BJ (cell line): Measurements from ENCODE around the gene SLC25A29. TPM values are rescaled to one million over a fixed set of nuclear protein-coding genes. Genes with fewer than 3 reads are reported as not detected.

Experiments
- CTCF ChIA-PET: fragments of 350-600 bp; formaldehyde crosslinking; extraction: SDS; loops from one replicate; lab custom pipeline; 2021; ENCODE audit warnings: antibody characterized with exemption, inconsistent platforms; lab: Yijun Ruan, JAX
- POLR2A ChIA-PET: fragments of 300-600 bp; sonication (Branson Sonifier 250); formaldehyde crosslinking; extraction: SDS; loops from one replicate; lab custom pipeline; 2021; ENCODE audit warnings: antibody characterized with exemption; lab: Charles Lee
- DNase-seq: peaks from one replicate; pipeline ENCODE4 v3.0.0-alpha.2; 2011; ENCODE audit warnings: low read depth
- H3K27me3 ChIP-seq: 2 replicates; pipeline ENCODE4 v1.6.0; 2011; ENCODE audit warnings: low read length; ENCODE audit not compliant: control insufficient read depth, insufficient read depth
- H3K36me3 ChIP-seq: 2 replicates; pipeline ENCODE4 v1.5.1; 2011; ENCODE audit warnings: low read length; ENCODE audit not compliant: control insufficient read depth, insufficient read depth
- H3K4me3 ChIP-seq: 2 replicates; pipeline ENCODE4 v1.5.1; 2011; ENCODE audit warnings: low read depth, mild to moderate bottlenecking, control low read depth, low read length
- polyA plus RNA-seq: library from polyadenylated mRNA; depleted of rRNA; stranded (reverse); fragments of >200 nt; gene quantifications from 2 replicates; pipeline ENCODE4 v1.2.3, GENCODE V29; 2011
- TF ChIP-seq, protein P1 (sequence below): IDR thresholded peaks from 2 replicates; pipeline ENCODE4 v1.5.1; 2011; ENCODE audit warnings: low read depth, mild to moderate bottlenecking, control low read depth, inconsistent platforms, low read length, moderate library complexity; ENCODE audit not compliant: insufficient read depth

SLC25A29 gene
- polyA plus RNA-seq, 1 experiment, result 16.4 TPM

DNA sequence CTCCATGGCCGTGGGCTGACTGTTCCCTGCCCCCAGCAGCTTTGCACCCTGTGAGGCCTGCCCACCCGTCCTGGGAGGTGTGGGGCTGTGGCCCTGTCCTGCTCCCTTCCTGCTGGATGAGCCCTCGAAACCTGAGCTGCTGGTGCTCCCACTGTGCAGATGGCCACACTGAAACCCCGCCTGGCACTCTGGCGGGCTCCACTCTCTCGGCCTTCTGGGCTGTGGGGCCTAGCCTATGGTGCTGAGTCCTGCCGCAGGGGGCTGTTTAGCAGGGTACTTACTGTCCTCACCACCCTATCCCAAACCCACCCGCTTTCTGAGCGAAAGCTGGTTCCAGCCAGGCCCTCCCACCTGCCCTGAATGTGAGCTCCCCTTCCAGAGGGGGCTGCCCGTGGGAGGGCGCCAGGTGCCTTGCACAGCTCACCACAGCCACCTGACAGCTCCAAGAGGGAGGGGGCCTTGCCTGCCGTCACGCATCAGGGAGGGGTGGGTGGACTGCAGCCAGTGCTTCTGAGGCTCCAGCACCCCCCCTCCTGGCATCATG is 24.2 kb upstream of the SLC25A29 start:
- DNase-seq, result no peak
- ChIA-PET CTCF (no interaction called here), POLR2A (no interaction called here)
- Histone ChIP-seq H3K4me3 (no peak overlapping the region), H3K27me3 (no peaks in the 10 kb centered on the region), H3K36me3 (peaks cover 19% of the 10 kb centered on the region)
- TF ChIP-seq, protein P1, sequence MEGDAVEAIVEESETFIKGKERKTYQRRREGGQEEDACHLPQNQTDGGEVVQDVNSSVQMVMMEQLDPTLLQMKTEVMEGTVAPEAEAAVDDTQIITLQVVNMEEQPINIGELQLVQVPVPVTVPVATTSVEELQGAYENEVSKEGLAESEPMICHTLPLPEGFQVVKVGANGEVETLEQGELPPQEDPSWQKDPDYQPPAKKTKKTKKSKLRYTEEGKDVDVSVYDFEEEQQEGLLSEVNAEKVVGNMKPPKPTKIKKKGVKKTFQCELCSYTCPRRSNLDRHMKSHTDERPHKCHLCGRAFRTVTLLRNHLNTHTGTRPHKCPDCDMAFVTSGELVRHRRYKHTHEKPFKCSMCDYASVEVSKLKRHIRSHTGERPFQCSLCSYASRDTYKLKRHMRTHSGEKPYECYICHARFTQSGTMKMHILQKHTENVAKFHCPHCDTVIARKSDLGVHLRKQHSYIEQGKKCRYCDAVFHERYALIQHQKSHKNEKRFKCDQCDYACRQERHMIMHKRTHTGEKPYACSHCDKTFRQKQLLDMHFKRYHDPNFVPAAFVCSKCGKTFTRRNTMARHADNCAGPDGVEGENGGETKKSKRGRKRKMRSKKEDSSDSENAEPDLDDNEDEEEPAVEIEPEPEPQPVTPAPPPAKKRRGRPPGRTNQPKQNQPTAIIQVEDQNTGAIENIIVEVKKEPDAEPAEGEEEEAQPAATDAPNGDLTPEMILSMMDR, result no peak

DNA sequence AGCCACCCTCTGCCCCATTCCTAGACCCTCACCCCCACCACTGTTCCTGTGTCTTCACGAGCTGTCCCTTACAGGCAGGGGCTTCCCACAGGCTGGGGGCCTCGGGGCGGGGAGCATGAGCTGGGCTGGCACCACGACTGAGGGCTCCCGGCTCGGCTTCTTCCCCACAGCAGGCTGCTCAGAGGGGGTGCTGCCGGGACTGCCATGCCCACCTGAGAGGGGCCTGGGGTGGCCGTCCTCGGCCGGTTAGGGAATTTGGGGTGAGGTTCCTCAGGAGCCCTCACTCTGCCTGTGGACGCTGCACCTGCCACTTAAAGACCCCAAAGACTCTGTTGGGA is 23.7 kb upstream of the SLC25A29 start:
- Histone ChIP-seq H3K36me3 (peaks cover 17% of the 10 kb centered on the region), H3K4me3 (no peak overlapping the region), H3K27me3 (no peaks in the 10 kb centered on the region)
- ChIA-PET CTCF (no interaction called here), POLR2A (no interaction called here)
- DNase-seq, result no peak
- TF ChIP-seq, protein P1, result no peak

DNA sequence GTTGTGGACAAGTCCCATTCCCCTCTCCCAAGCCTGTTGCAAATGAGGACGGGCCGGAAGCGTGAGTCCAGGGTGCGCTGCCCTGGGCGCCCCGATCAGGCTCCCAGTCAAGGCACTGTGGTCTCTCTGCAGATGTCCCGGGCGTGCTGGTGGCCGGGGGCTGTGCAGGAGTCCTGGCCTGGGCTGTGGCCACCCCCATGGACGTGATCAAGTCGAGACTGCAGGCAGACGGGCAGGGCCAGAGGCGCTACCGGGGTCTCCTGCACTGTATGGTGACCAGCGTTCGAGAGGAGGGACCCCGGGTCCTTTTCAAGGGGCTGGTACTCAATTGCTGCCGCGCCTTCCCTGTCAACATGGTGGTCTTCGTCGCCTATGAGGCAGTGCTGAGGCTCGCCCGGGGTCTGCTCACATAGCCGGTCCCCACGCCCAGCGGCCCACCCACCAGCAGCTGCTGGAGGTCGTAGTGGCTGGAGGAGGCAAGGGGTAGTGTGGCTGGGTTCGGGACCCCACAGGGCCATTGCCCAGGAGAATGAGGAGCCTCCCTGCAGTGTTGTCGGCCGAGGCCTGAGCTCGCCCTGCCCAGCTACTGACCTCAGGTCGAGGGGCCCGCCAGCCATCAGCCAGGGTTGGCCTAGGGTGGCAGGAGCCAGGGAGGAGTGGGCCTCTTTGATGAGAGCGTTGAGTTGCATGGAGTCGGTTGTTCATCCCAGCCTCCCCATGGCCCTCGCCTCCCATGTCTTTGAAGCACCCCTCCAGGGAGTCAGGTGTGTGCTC is 23.2 kb upstream of the SLC25A29 start:
- POLR2A ChIA-PET, result no interaction called here
- DNase-seq, result no peak
- H3K4me3 ChIP-seq, result no peak overlapping the region
- peaks cover 12% of the 10 kb centered on the region for H3K36me3 ChIP-seq
- TF ChIP-seq, protein P1, result no peak
- H3K27me3 ChIP-seq, result no peaks in the 10 kb centered on the region
- CTCF ChIA-PET, result no interaction called here

DNA sequence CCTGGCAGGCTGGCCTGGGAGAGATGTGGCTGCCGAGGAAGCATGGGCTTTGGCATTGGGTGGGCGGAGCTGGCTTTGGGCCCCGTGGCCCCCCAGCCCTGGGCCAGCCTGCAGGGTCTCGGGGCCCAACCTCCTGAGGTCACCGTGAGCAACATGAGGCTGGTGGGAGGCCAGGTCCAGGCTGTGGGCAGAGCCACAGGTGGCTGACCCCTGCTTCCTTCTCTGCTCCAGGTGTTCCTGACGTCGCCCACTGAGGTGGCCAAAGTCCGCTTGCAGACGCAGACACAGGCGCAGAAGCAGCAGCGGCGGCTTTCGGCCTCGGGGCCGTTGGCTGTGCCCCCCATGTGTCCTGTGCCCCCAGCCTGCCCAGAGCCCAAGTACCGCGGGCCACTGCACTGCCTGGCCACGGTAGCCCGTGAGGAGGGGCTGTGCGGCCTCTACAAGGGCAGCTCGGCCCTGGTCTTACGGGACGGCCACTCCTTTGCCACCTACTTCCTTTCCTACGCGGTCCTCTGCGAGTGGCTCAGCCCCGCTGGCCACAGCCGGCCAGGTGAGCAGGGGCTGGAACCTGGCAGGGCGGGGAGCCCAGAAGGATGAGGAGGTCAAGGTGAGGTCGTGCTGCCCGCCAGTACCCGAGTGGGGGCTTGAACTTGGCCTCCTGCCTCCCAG is 22.4 kb upstream of the SLC25A29 start:
- no peak for DNase-seq

More for the DNA sequence above, 22.4 kb upstream of the SLC25A29 start:
- Histone ChIP-seq H3K36me3 (peaks cover 7% of the 10 kb centered on the region), H3K4me3 (no peak overlapping the region), H3K27me3 (no peaks in the 10 kb centered on the region)
- ChIA-PET POLR2A (no interaction called here), CTCF (interaction anchor here (1.2 kb wide), 1 partner anchor 25 kb away, joined by 6 read pairs; no protein-coding TSS in a partner anchor)
- TF ChIP-seq, protein P1, result no peak
